Prostate gland (tissue), 2 donors: ENCODE measurements around the gene PCBP1.

Experiments
- CTCF ChIP-seq, 4 experiments: fragments of 200-600 bp in 2 of 4; fragments of 450-650 bp in 2 of 4; sonication (generic) in 2 of 4; IDR thresholded peaks; 1 replicate in 3 of 4; 2 replicates in 1 of 4; pipeline ENCODE4 v1.5.1; 2016 to 2019; ENCODE audit warnings: antibody characterized with exemption in 4 of 4, mild to moderate bottlenecking in 2 of 4, moderate library complexity in 2 of 4
- POLR2A ChIP-seq: fragments of 450-650 bp; IDR thresholded peaks from one replicate; pipeline ENCODE4 v1.6.1; 2016; ENCODE audit warnings: antibody characterized with exemption, mild to moderate bottlenecking
- POLR2AphosphoS5 ChIP-seq: sonication (generic); formaldehyde crosslinking; IDR thresholded peaks from one replicate; pipeline ENCODE4 v1.6.1; 2017; ENCODE audit warnings: antibody characterized with exemption

GRCh38 chr2:70101174-70101573 is 13.9 kb downstream of the PCBP1 start:
- no peak for TF ChIP-seq POLR2A
- TF ChIP-seq CTCF (IDR thresholded peaks at IDR 0.05), result no peak
- no peak for TF ChIP-seq POLR2AphosphoS5
